SK-N-SH treated with all-trans-retinoic acid at 6 μM for 48 hours (cell line): ENCODE measurements around the gene TMEM143.

ENCODE experiments used
- ARNTL ChIP-seq: fragments of 450-650 bp; formaldehyde crosslinking; IDR thresholded peaks from 2 replicates; pipeline ENCODE4 v1.5.0; 2020; ENCODE audit warnings: low read depth, mild to moderate bottlenecking, moderate library complexity, borderline replicate concordance
- BACH2 ChIP-seq: fragments of 250-450 bp; sonication (Bioruptor Pico); IDR thresholded peaks from 2 replicates; pipeline ENCODE4 v1.9.0; 2021; ENCODE audit warnings: mild to moderate bottlenecking, borderline replicate concordance
- CSRNP3 ChIP-seq: fragments of 250-450 bp; sonication (Bioruptor Pico); IDR thresholded peaks from 2 replicates; pipeline ENCODE4 v1.5.1; 2021; ENCODE audit warnings: mild to moderate bottlenecking, moderate library complexity
- ESRRG ChIP-seq: fragments of 250-450 bp; sonication (Bioruptor Pico); IDR thresholded peaks from 2 replicates; pipeline ENCODE4 v1.6.1; 2021; ENCODE audit warnings: mild to moderate bottlenecking
- ISL1 ChIP-seq: fragments of 250-450 bp; sonication (Bioruptor Pico); IDR thresholded peaks from 2 replicates; pipeline ENCODE4 v2.1.2; 2022; ENCODE audit warnings: mild to moderate bottlenecking, moderate library complexity
- PATZ1 ChIP-seq: fragments of 250-450 bp; sonication (Bioruptor Pico); IDR thresholded peaks from 2 replicates; pipeline ENCODE4 v1.8.0; 2020; ENCODE audit warnings: mild to moderate bottlenecking, moderate library complexity, borderline replicate concordance
- TCF4 ChIP-seq: fragments of 250-450 bp; sonication (Bioruptor Pico); IDR thresholded peaks from 2 replicates; pipeline ENCODE4 v1.8.0; 2021; ENCODE audit warnings: mild to moderate bottlenecking, moderate library complexity, borderline replicate concordance
- ZFP3 ChIP-seq: fragments of 250-450 bp; sonication (Bioruptor Pico); IDR thresholded peaks from 2 replicates; pipeline ENCODE4 v1.5.0; 2020; ENCODE audit warnings: mild to moderate bottlenecking, moderate library complexity
- ZFP30 ChIP-seq: fragments of 450-650 bp; formaldehyde crosslinking; IDR thresholded peaks from 2 replicates; pipeline ENCODE4 v1.5.0; 2022; ENCODE audit warnings: mild to moderate bottlenecking, moderate library complexity
- ZNF70 ChIP-seq: fragments of 450-650 bp; formaldehyde crosslinking; IDR thresholded peaks from 2 replicates; pipeline ENCODE4 v1.5.0; 2020; ENCODE audit warnings: mild to moderate bottlenecking, moderate library complexity

DNA sequence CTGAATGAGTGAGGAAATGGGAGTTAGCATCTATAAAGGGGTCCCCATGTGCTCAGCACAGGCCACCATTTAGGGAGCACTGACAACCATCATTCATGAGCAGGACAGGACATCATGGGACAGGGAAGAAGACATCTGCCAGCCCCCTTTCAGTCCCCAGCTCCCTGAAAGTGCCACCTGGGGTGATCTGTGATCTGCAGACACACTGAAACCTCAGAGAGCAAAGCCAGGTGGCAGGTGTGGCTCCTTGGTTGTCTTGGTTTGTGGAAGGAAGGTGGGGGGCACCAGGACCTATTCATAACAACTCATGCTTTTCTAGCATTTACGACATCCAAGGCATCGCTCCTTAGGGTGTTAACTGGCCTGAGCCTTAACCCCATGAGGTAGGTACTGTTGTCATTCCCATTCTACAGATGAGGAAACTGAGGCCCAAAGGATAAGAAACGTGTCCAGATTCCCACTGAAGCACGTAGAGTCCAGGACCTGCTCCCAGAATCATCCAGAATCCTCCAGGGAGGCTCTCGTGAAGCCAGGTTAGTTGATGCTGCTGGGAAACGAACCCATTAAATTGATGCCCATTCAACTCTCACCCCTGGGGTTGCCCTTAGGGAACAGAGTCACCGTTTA, 21.8 kb upstream of the TMEM143 start:
- TF ChIP-seq BACH2 (CRISPR knock-in tag) (no peak), ARNTL (no peak), PATZ1 (CRISPR knock-in tag) (no peak), ISL1 (CRISPR knock-in tag) (no peak), ZFP3 (CRISPR knock-in tag) (no peak), CSRNP3 (CRISPR knock-in tag) (no peak), ZFP30 (no peak), ZNF70 (CRISPR knock-in tag) (no peak), ESRRG (CRISPR knock-in tag) (no peak), TCF4 (CRISPR knock-in tag) (no peak)
